Measurements from ENCODE around the gene WNT2B.

WNT2B gene

DNA sequence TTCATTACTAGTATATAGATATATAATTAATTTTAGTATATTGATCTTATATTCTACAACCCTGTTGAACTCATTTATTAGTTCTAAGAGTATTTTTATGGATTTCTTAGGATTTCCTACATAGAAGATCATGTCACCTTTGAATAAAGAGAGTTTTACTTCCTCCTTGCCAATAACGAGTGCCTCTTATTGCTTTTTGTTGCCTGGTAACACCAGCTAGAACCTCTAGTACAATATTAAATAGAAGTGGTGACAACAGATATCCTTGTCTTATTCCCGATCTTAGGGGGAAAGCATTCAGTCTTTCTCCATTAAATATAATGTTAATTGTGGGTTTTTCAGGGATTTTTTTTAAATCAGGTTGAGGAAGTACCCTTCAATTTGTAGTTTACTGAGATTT is 40.8 kb downstream of the WNT2B start:
- no peak for TF ChIP-seq POLR2AphosphoS5 (IDR thresholded peaks at IDR 0.05; ENCODE audit: borderline replicate concordance, low read depth, low read length)
- no peak for TF ChIP-seq EZH2 (IDR thresholded peaks at IDR 0.05)
- no peak for TF ChIP-seq FOXP2 (optimal IDR thresholded peaks at IDR 0.05; ENCODE audit: control extremely low read depth, extremely low read length, insufficient read depth)

DNA sequence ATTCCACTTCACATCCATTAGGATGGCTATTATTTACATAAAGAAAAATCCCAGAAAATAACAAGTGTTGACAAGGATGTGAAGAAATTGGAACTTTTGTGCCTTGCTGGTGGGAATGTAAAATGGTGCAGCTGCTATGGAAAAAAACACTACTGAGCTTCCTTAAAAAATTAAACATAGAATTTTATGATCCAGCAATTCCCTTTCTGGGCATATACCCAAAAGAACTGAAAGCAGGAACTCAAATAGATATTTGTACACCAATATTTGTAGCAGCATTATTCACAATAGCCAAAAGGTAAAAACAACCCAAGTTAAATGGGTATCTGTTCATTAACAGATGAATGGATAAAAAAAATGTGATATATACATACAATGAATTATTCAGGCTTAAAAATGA is 45.6 kb downstream of the WNT2B start:
- DNase-seq (ENCODE audit: low read depth, low spot score) = no peak
- H3K27ac ChIP-seq = no peak overlapping the region
- H3K9ac ChIP-seq (ENCODE audit: insufficient read length) = no peak overlapping the region
- peaks cover 30% of the 10 kb centered on the region for H3K36me3 ChIP-seq (ENCODE audit: insufficient read depth, low read length)
- TF ChIP-seq EZH2 (IDR thresholded peaks at IDR 0.05) (no peak), FOXP2 (optimal IDR thresholded peaks at IDR 0.05; ENCODE audit: control extremely low read depth, extremely low read length, insufficient read depth) (no peak), POLR2AphosphoS5 (IDR thresholded peaks at IDR 0.05; ENCODE audit: borderline replicate concordance, low read depth, low read length) (no peak)
- no peak overlapping the region for H3K4me3 ChIP-seq
- H3K9me3 ChIP-seq (ENCODE audit: low read depth, low read length) = no peaks in the 10 kb centered on the region

More for the DNA sequence above, 40.8 kb downstream of the WNT2B start:
- Histone ChIP-seq H3K4me3 (no peak overlapping the region), H3K36me3 (ENCODE audit: insufficient read depth, low read length) (peaks cover 27% of the 10 kb centered on the region), H3K27ac (no peak overlapping the region), H3K9ac (ENCODE audit: insufficient read length) (no peak overlapping the region), H3K9me3 (ENCODE audit: low read depth, low read length) (no peaks in the 10 kb centered on the region)
- DNase-seq (ENCODE audit: low read depth, low spot score) = no peak

DNA sequence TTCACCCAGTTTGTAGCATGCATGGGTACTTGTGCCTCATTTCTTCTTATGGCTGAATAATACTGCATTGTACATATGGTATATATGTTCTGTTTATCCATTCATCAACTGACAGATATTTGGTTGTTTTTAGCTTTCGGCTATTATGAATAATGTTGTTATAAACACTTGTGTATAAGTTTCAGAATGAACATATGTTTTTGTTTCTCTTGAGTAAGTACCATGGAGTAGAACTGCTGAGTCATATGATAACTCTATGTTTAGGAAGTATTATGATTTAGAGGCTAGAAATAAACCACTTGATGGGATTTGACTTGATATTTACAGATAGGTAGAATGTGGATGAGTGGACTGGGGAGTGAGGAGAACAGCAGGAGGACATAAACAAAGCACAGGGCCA is 48.6 kb downstream of the WNT2B start:
- TF ChIP-seq FOXP2 (optimal IDR thresholded peaks at IDR 0.05; ENCODE audit: control extremely low read depth, extremely low read length, insufficient read depth) (no peak), POLR2AphosphoS5 (IDR thresholded peaks at IDR 0.05; ENCODE audit: borderline replicate concordance, low read depth, low read length) (no peak), EZH2 (IDR thresholded peaks at IDR 0.05) (no peak)
- Histone ChIP-seq H3K36me3 (ENCODE audit: insufficient read depth, low read length) (peaks cover 30% of the 10 kb centered on the region), H3K9me3 (ENCODE audit: low read depth, low read length) (no peaks in the 10 kb centered on the region), H3K27ac (peak overlapping the region; percentile 34), H3K4me3 (no peak overlapping the region), H3K9ac (ENCODE audit: insufficient read length) (no peak overlapping the region)
- DNase-seq (ENCODE audit: low read depth, low spot score) = no peak

DNA sequence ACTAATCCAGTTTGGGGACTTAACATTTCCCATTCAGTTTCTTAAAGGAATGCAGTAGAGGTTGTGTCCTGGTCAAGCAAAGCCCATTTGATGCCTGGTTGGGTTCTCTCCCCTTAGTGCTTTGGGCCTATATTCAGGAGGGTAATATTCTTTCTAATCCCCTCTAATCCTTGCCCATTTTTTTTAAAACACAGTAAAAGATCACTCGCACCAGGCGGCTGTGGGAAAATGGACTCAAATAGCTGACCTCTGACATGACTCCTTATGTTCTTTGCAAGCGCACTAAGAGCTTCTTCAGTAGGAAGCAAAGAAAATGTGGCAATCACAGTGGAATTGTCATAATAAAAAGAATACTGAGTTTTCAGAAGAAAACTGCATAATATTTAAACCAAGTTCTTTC is 49.9 kb downstream of the WNT2B start:
- Histone ChIP-seq H3K36me3 (ENCODE audit: insufficient read depth, low read length) (peaks cover 23% of the 10 kb centered on the region), H3K4me3 (no peak overlapping the region), H3K9me3 (ENCODE audit: low read depth, low read length) (no peaks in the 10 kb centered on the region), H3K9ac (ENCODE audit: insufficient read length) (no peak overlapping the region), H3K27ac (peak overlapping the region; percentile 34; the same call in 1 of the 2 replicates)
- DNase-seq (ENCODE audit: low read depth, low spot score) = no peak
- TF ChIP-seq EZH2 (IDR thresholded peaks at IDR 0.05) = no peak

- TF ChIP-seq EZH2 (IDR thresholded peaks at IDR 0.05) (no peak), FOXP2 (optimal IDR thresholded peaks at IDR 0.05; ENCODE audit: control extremely low read depth, extremely low read length, insufficient read depth) (no peak), POLR2AphosphoS5 (IDR thresholded peaks at IDR 0.05; ENCODE audit: borderline replicate concordance, low read depth, low read length) (no peak)
- no peak for DNase-seq (ENCODE audit: low read depth, low spot score)
These were observed 54.6 kb downstream of the WNT2B start for GRCh38 chr1:112563341-112563740.

DNA sequence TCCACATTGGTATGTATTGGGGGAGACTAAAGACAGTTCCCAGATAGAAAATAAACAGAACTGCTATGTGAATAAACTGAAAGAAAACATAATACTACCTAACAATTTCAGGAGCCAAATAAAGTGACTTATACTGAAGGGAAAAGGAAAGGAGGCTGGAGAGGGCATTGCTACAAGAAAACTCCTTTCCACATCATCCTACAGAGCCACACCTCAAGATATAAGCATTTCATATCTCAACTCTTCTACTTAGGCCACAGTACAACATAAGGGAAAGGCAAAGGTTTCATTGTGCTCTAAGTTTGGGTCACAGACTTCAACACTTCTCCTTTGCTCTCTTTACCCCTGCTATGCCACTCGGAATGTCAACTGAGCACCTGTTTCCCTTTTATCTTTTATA is 55.3 kb downstream of the WNT2B start:
- Histone ChIP-seq H3K36me3 (ENCODE audit: insufficient read depth, low read length) (peaks cover 19% of the 10 kb centered on the region), H3K4me3 (no peak overlapping the region), H3K27ac (peak overlapping the region; percentile 61; the same call in 1 of the 2 replicates), H3K9ac (ENCODE audit: insufficient read length) (no peak overlapping the region), H3K9me3 (ENCODE audit: low read depth, low read length) (0 out of 2 replicates have a peak, but pooled peaks cover 3% of the 10 kb centered on the region)
- no peak for DNase-seq (ENCODE audit: low read depth, low spot score)
- TF ChIP-seq EZH2 (IDR thresholded peaks at IDR 0.05) (no peak), POLR2AphosphoS5 (IDR thresholded peaks at IDR 0.05; ENCODE audit: borderline replicate concordance, low read depth, low read length) (no peak)

More at GRCh38 chr1:112563341-112563740, 54.6 kb downstream of the WNT2B start:
- H3K9me3 ChIP-seq (ENCODE audit: low read depth, low read length) = 0 out of 2 replicates have a peak, but pooled peaks cover 3% of the 10 kb centered on the region
- no peak overlapping the region for H3K4me3 ChIP-seq
- H3K27ac ChIP-seq = no peak overlapping the region
- H3K36me3 ChIP-seq (ENCODE audit: insufficient read depth, low read length) = peaks cover 16% of the 10 kb centered on the region
- no peak overlapping the region for H3K9ac ChIP-seq (ENCODE audit: insufficient read length)

- DNase-seq (ENCODE audit: low read depth, low spot score) = no peak
- no peak overlapping the region for H3K9ac ChIP-seq (ENCODE audit: insufficient read length)
- H3K27ac ChIP-seq = no peak overlapping the region
- peaks cover 30% of the 10 kb centered on the region for H3K36me3 ChIP-seq (ENCODE audit: insufficient read depth, low read length)
- 0 out of 2 replicates have a peak, but pooled peaks cover 3% of the 10 kb centered on the region for H3K9me3 ChIP-seq (ENCODE audit: low read depth, low read length)
- TF ChIP-seq FOXP2 (optimal IDR thresholded peaks at IDR 0.05; ENCODE audit: control extremely low read depth, extremely low read length, insufficient read depth) (no peak), EZH2 (IDR thresholded peaks at IDR 0.05) (no peak), POLR2AphosphoS5 (IDR thresholded peaks at IDR 0.05; ENCODE audit: borderline replicate concordance, low read depth, low read length) (no peak)
- H3K4me3 ChIP-seq = no peak overlapping the region
These were observed 57.0 kb downstream of the WNT2B start for GRCh38 chr1:112565800-112566199.

DNA sequence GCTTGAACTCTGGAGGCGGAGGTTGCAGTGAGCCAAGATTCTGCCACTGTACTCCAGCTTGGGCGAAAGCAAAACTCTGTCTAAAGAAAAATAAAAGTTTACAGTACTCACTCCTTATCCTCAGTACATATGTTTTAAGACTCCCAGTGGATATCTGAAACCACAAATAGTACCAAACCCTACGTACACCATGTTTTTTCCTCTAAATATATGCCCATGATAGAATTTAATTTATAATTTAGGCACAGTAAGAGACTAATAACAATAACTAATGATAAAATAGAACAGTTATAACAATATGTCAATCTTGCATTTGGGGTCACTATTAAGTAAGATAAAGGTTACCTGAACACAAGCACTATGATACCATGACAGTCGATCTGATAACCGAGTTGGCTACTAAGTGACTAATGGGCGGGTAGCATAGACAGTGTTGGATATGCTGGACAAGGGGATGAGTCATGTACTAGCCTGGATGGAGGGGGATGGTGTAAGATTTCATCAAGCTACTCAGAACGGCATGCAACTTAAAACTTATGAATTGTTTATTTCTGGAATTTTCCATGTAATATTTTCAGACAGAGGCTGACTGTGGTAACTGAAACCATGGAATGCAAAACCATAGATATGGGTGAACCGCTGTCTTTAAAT is 66.5 kb downstream of the WNT2B start:
- Histone ChIP-seq H3K36me3 (ENCODE audit: insufficient read depth, low read length) (peaks cover 62% of the 10 kb centered on the region), H3K9me3 (ENCODE audit: low read depth, low read length) (no peaks in the 10 kb centered on the region), H3K9ac (ENCODE audit: insufficient read length) (no peak overlapping the region), H3K27ac (no peak overlapping the region), H3K4me3 (no peak overlapping the region)
- no peak for TF ChIP-seq POLR2AphosphoS5 (IDR thresholded peaks at IDR 0.05; ENCODE audit: borderline replicate concordance, low read depth, low read length)
- no peak for TF ChIP-seq FOXP2 (optimal IDR thresholded peaks at IDR 0.05; ENCODE audit: control extremely low read depth, extremely low read length, insufficient read depth)
- no peak for TF ChIP-seq EZH2 (IDR thresholded peaks at IDR 0.05)
- no peak for DNase-seq (ENCODE audit: low read depth, low spot score)

DNA sequence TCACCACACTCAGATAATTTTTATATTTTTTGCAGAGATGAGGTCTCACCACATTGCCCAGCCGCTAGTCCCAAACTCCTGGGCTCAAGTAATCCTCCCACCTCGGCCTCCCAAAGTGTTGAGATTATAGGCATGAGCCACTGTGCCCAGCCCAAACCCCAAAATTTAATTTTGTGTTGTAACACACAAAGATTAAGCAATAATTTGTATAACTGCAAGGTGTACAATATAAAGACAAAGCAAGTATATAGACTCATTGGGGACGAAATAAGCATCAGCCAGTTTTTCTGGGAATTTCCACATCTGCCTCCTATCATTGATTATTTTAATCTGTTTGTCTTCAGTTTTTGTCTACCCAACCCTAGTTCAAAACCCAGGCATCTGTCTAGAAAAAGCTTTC is 67.5 kb downstream of the WNT2B start:
- DNase-seq (ENCODE audit: low read depth, low spot score) = no peak
- H3K4me3 ChIP-seq = no peak overlapping the region
- H3K9ac ChIP-seq (ENCODE audit: insufficient read length) = no peak overlapping the region
- no peak for TF ChIP-seq POLR2AphosphoS5 (IDR thresholded peaks at IDR 0.05; ENCODE audit: borderline replicate concordance, low read depth, low read length)
- TF ChIP-seq FOXP2 (optimal IDR thresholded peaks at IDR 0.05; ENCODE audit: control extremely low read depth, extremely low read length, insufficient read depth) = no peak
- no peak for TF ChIP-seq EZH2 (IDR thresholded peaks at IDR 0.05)
- no peak overlapping the region for H3K27ac ChIP-seq
- peaks cover 63% of the 10 kb centered on the region for H3K36me3 ChIP-seq (ENCODE audit: insufficient read depth, low read length)
- no peaks in the 10 kb centered on the region for H3K9me3 ChIP-seq (ENCODE audit: low read depth, low read length)

All from SK-N-MC (cell line).